HFF-Myc (cell line): ENCODE data around the gene CAMK2B.

Experiments
- DNase-seq: peaks from one replicate; pipeline ENCODE4 v3.0.0-alpha.2; 2011; ENCODE audit warnings: low read depth; ENCODE audit errors: extremely low read depth
- H3K4me3 ChIP-seq: replicated peaks from 2 replicates; pipeline ENCODE4 v1.5.1; 2011; ENCODE audit warnings: low read depth, mild to moderate bottlenecking, control low read depth, low read length
- TF ChIP-seq, protein P1 (sequence below): IDR thresholded peaks from 2 replicates; pipeline ENCODE4 v1.5.1; 2012; ENCODE audit warnings: mild to moderate bottlenecking, low read depth, low read length, control low read depth; ENCODE audit errors: missing control alignments

The CAMK2B gene

DNA sequence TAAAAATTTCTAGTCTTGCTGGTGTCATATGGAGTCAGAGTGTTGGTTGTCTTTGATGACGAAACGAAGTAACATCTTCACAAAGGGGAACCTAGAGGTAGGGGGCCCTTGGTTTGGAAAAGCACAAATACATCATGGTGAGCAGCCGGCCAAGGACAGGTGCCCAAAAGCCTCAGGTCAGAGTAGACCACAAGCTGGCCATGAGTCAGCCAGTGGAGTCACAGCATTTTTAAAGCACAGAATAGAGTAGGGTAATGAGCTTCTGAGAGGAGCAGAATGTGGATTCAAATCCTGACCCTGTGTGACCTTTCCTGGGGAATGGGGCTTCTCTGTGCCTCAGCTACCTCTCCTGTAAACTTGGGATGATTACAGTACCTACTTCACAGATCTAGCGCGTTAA, 5.3 kb downstream of the CAMK2B start:
- TF ChIP-seq, protein P1, sequence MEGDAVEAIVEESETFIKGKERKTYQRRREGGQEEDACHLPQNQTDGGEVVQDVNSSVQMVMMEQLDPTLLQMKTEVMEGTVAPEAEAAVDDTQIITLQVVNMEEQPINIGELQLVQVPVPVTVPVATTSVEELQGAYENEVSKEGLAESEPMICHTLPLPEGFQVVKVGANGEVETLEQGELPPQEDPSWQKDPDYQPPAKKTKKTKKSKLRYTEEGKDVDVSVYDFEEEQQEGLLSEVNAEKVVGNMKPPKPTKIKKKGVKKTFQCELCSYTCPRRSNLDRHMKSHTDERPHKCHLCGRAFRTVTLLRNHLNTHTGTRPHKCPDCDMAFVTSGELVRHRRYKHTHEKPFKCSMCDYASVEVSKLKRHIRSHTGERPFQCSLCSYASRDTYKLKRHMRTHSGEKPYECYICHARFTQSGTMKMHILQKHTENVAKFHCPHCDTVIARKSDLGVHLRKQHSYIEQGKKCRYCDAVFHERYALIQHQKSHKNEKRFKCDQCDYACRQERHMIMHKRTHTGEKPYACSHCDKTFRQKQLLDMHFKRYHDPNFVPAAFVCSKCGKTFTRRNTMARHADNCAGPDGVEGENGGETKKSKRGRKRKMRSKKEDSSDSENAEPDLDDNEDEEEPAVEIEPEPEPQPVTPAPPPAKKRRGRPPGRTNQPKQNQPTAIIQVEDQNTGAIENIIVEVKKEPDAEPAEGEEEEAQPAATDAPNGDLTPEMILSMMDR = no peak
- no peak overlapping the region for H3K4me3 ChIP-seq
- no peak for DNase-seq

DNA sequence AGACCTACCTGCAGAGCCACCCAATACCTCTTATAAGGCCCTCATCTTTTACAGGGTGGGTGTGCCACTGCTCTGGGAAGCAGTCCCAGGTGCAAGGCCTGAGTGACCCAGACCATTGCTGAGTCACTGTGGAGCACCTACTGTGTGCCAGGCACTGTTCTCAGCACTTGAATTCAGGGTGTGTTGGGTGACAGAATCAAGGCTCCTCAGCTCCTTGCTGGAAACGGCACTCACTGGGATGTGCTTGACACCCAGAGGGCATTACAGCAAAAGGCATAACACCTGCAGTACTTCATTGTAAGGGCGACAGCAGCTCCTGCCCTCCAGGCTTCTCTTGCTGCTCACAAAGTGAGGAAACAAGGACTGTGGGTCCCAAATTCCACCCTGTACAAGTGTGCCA, 7.1 kb downstream of the CAMK2B start:
- TF ChIP-seq, protein P1 = no peak
- H3K4me3 ChIP-seq = no peak overlapping the region
- DNase-seq = no peak

DNA sequence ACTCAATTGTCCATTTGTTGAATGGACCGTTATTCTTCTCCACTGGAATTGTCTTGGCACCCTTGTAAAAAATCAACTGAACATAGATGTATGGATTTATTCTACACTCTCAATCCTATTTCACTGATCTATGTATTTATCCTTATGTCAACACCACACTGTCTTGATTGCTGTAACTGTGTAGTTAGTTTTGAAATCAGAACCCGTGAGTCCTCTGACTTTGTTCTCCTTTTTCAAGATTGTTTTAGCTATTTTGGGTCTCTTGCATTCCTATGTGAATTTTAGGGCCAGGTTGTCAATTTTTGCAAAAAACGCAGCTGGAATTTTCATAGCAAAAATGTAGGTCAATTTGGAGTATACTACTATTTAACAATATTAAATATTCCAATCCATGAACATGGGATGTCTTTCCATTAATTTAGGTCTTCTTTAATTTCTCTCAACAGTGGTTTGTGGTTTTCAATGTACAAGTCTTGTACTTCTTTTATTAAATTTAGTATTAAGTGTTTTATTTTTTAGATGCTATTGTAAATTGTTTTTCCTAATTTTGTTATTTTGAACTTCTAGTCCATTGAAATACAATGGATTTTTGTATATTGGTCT, 10.0 kb downstream of the CAMK2B start:
- no peak overlapping the region for H3K4me3 ChIP-seq
- TF ChIP-seq, protein P1 = no peak

DNA sequence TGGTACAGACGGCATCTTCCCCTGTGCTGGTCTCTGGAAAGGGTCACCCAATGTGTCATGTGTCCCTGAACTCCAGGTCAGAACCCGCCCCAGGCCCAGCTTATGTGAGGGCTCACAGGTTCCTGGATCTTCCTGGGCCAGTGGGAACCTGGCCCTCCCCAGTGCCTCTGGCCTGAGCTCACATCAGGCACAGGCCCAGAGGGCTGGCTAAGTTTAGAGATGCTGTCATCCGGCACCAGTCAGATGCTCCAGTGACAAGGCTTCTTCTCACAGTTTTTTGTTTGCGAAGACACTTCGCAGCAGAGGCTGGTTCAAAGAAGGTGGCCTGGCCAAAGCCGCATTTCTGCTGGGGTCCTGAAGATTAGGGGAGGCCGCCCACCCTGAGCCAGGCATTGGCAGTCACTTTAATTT, 11.8 kb downstream of the CAMK2B start:
- no peak for DNase-seq
- TF ChIP-seq, protein P1 = no peak
- H3K4me3 ChIP-seq = no peak overlapping the region

More for the DNA sequence above, 10.0 kb downstream of the CAMK2B start:
- DNase-seq = no peak

DNA sequence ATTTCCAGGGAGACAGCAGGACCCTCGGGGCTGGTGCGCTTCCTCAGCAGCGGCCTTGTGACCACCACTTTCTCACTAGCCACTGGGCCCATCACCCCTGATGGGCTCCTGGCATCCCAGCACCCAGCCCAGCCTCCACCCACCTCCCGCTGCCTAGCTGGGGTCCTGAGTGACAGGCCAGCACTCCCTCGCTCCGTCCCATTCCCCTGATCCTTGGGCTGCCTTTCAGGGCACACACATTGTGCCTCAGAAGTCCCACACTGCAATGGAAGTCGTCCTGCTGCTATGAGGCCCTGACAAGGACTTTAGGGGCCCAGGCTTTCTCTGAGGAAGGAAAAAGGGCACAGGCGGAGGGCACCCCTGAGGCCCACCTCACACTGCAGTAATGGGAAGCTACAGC, 12.4 kb downstream of the CAMK2B start:
- TF ChIP-seq, protein P1 = no peak
- DNase-seq = no peak
- H3K4me3 ChIP-seq = no peak overlapping the region

DNA sequence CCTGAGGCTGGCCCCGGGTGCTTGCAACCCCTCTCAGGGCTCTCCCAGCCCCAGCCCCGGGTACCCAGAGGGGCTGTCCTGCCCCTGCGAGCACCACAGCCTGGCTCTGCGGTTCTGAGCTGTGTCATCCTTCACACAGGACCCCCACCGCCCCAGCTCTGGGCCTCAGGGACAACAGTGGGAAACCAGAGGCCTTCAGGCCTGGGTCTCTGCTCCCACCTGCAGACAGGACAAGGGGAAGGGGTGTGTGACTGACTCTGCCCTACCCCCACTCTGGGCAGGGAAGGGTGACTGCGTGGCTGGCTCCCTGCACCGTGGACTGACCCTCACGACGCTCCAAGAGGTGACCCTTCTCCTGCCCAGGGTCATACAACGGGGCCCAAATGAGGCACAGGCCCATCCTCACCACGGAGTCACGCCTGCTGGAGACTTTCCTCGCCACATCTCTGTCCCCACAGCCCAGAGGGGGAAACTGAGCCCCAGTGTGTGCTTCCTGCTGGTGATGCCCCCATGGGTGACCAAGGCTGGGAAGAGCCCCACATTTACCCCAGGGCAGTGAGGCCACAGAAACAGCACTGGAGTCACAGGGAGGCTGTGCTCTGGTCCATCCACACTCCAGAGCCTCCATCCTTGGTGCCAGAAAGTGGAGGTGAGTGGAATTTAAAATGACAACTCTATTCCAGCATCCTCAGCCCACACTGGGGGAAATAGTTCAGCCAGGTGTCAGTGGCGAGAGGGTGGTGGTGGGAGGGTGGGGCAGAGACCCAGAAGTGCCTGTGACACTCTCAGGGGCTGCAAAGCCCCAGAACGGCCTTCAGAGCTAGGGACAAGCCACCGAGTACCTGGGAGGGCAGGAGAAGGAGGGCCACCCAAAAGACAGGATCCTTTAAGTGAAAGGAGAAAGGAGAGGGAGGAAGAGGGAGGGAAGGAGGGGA, 13.6 kb downstream of the CAMK2B start:
- no peak overlapping the region for H3K4me3 ChIP-seq
- DNase-seq = no peak
- TF ChIP-seq, protein P1 = no peak
